Stimulated activated CD4-positive, alpha-beta T cell treated with anti-CD3 and anti-CD28 coated beads, Interleukin-12 subunit alpha, Interleukin-12 subunit beta, amount 100 ng/mL, for 4 hours (primary cell): ENCODE results near the gene RPL18.

Experiments
- DNase-seq: peaks from one replicate; pipeline ENCODE4 v3.0.0-alpha.2; 2020

The RPL18 gene

GRCh38 chr19:48629297-48629598 is 10.3 kb upstream of the RPL18 start:
- no peak for DNase-seq

- no peak for DNase-seq
These were observed 9.7 kb upstream of the RPL18 start for GRCh38 chr19:48628486-48629296.

GRCh38 chr19:48627865-48628314 is 8.9 kb upstream of the RPL18 start:
- DNase-seq = no peak

- DNase-seq = no peak
These were observed 8.4 kb upstream of the RPL18 start for GRCh38 chr19:48627201-48627864.

- no peak for DNase-seq
These were observed 6.9 kb upstream of the RPL18 start for GRCh38 chr19:48625891-48626327.

- no peak for DNase-seq
These were observed 6.1 kb upstream of the RPL18 start for GRCh38 chr19:48624791-48625723.

- peak; percentile 98 for DNase-seq
These were observed 5.2 kb upstream of the RPL18 start for GRCh38 chr19:48624067-48624594.

GRCh38 chr19:48623556-48624066 is 4.6 kb upstream of the RPL18 start:
- DNase-seq = no peak

GRCh38 chr19:48619692-48620585 is 961 bp upstream of the RPL18 start:
- no peak for DNase-seq

GRCh38 chr19:48618278-48618915 is 581 bp downstream of the RPL18 start:
- DNase-seq = no peak

- no peak for DNase-seq
These were observed 1.6 kb downstream of the RPL18 start for GRCh38 chr19:48617146-48617937.

- DNase-seq = no peak
These were observed 2.4 kb downstream of the RPL18 start for GRCh38 chr19:48616491-48617056.

GRCh38 chr19:48616041-48616436 is 2.9 kb downstream of the RPL18 start:
- no peak for DNase-seq

- DNase-seq = no peak
These were observed 3.5 kb downstream of the RPL18 start for GRCh38 chr19:48615231-48616040.

- peak; percentile 40 for DNase-seq
These were observed 4.3 kb downstream of the RPL18 start, which contains the start of gene FAM83E for GRCh38 chr19:48614436-48615230. Gene FAM83E (minus strand): TSS chr19:48615076. CDS start chr19:48613372, 1,704 bp downstream.

- no peak for DNase-seq
These were observed 5.0 kb downstream of the RPL18 start for GRCh38 chr19:48613852-48614435.

- DNase-seq = no peak
These were observed 5.7 kb downstream of the RPL18 start for GRCh38 chr19:48613024-48613851.
